ENCODE results near the gene LCA5L. TPM values are rescaled to one million over a fixed set of nuclear protein-coding genes. Genes with fewer than 3 reads are reported as not detected.

Gene LCA5L
- total RNA-seq, 1 donor from 2014 or later: 1.1 TPM

DNA sequence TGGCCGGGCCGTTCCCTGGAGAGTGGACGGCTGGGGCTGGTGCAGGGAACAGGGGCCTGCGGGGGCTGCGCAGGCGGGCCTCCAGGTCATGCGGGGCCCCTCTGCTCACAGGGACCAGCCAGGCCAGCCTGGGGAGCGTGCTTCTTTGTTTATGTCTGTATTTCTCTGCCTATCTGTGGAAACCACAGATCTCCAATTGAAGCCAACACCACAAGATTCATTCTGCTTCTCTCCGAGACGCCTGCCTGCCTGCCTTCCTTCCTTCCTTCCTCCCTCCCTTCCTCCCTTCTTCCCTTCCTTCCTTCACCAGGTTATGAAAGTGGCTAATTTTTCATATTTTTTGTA is 56.8 kb downstream of the LCA5L start:
- H3K4me1 Mint-ChIP-seq (ENCODE audit: unreplicated experiment): peaks cover 24% of the 10 kb centered on the region
- peak overlapping the region; percentile 31 for H3K27ac Mint-ChIP-seq (ENCODE audit: unreplicated experiment)
- H3K4me3 Mint-ChIP-seq (ENCODE audit: unreplicated experiment): peak overlapping the region; percentile 26
- H3K27me3 Mint-ChIP-seq (ENCODE audit: unreplicated experiment): no peaks in the 10 kb centered on the region
- no peak for TF ChIP-seq CTCF (IDR thresholded peaks at IDR 0.05)
- peaks cover 20% of the 10 kb centered on the region for H3K36me3 Mint-ChIP-seq (ENCODE audit: unreplicated experiment)
- no peak for DNase-seq (ENCODE audit: extremely low spot score, unreplicated experiment)
- no peaks in the 10 kb centered on the region for H3K9me3 Mint-ChIP-seq (ENCODE audit: unreplicated experiment)

DNA sequence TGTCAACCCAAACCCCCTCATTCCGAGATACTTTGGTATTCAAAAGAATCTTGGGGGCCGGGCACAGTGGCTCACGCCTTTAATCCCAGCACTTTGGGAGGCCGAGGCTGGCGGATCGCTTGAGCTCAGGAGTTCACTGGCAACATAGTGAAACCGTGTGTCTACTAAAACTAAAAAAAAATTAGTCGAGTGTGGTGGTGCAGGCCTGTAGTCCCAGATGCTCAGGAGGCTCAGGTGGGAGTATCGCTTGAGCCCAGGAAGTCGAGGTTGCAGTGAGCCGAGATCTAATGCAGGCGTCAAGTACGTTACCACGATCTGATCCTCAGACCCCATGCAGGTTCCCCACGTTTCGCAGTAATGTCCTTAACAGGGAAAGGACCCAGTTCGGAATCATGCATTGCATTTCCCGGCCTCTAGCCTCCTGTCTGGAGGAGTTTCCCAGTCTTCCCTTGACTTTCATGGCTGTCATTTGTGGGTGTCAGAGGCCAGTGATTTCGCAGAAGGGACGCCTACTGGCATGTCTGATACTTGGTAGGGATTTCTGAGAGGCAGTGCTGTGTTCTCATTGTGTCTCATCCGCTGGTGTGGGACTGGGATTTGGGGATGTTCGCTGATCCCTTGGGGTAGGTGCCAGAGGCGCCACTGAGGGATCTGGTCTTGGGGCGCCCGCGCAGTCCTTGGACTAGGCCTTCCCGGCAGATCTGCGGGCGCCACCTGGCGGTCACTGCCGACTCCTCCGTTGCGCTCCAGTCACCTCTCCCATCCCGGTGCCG is 57.4 kb downstream of the LCA5L start:
- Mint-ChIP-seq H3K9me3 (ENCODE audit: unreplicated experiment) (no peaks in the 10 kb centered on the region), H3K27ac (ENCODE audit: unreplicated experiment) (peak overlapping the region; percentile 88), H3K4me3 (ENCODE audit: unreplicated experiment) (peak overlapping the region; percentile 76), H3K27me3 (ENCODE audit: unreplicated experiment) (no peaks in the 10 kb centered on the region), H3K4me1 (ENCODE audit: unreplicated experiment) (peaks cover 24% of the 10 kb centered on the region), H3K36me3 (ENCODE audit: unreplicated experiment) (peaks cover 18% of the 10 kb centered on the region)
- peak; percentile 96 for TF ChIP-seq CTCF (IDR thresholded peaks at IDR 0.05)
- DNase-seq (ENCODE audit: extremely low spot score, unreplicated experiment): peak; percentile 96

- Mint-ChIP-seq H3K27me3 (ENCODE audit: unreplicated experiment) (no peaks in the 10 kb centered on the region), H3K4me3 (ENCODE audit: unreplicated experiment) (peak overlapping the region; percentile 76), H3K27ac (ENCODE audit: unreplicated experiment) (peak overlapping the region; percentile 88), H3K9me3 (ENCODE audit: unreplicated experiment) (no peaks in the 10 kb centered on the region), H3K36me3 (ENCODE audit: unreplicated experiment) (peaks cover 13% of the 10 kb centered on the region), H3K4me1 (ENCODE audit: unreplicated experiment) (peaks cover 25% of the 10 kb centered on the region)
- peak; percentile 98 for DNase-seq (ENCODE audit: extremely low spot score, unreplicated experiment)
- TF ChIP-seq CTCF (IDR thresholded peaks at IDR 0.05): no peak
Observed at GRCh38 chr21:39387461-39388037, 58.0 kb downstream of the LCA5L start.

- no peak for DNase-seq (ENCODE audit: extremely low spot score, unreplicated experiment)
- H3K27me3 Mint-ChIP-seq (ENCODE audit: unreplicated experiment): no peaks in the 10 kb centered on the region
- TF ChIP-seq CTCF (IDR thresholded peaks at IDR 0.05): no peak
- peak overlapping the region; percentile 88 for H3K27ac Mint-ChIP-seq (ENCODE audit: unreplicated experiment)
- no peaks in the 10 kb centered on the region for H3K9me3 Mint-ChIP-seq (ENCODE audit: unreplicated experiment)
- peaks cover 10% of the 10 kb centered on the region for H3K36me3 Mint-ChIP-seq (ENCODE audit: unreplicated experiment)
- H3K4me1 Mint-ChIP-seq (ENCODE audit: unreplicated experiment): peaks cover 30% of the 10 kb centered on the region
- peak overlapping the region; percentile 76 for H3K4me3 Mint-ChIP-seq (ENCODE audit: unreplicated experiment)
Observed at GRCh38 chr21:39386899-39387298, 58.7 kb downstream of the LCA5L start.

DNA sequence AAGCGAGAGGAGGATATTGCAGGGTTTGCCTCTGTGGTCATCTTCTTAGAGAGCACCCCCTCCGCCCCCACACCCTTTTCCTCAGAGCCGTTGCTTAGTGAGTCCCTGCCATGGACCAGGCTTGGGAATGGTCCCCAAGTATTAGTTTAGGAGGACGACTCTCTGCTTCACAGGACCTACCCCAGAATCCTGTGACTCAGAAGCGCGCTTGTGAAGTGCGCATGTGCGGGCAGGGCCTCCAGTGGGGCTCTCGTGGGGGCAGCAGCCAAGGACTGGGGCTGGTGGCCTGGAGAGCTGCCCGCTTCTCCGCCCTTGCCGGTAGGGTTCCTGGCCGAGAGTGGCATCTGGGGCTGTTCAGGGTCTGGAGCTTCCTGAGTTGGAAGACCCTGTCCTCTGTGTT is 59.4 kb downstream of the LCA5L start:
- H3K4me3 Mint-ChIP-seq (ENCODE audit: unreplicated experiment): no peak overlapping the region
- H3K4me1 Mint-ChIP-seq (ENCODE audit: unreplicated experiment): peaks cover 36% of the 10 kb centered on the region
- H3K36me3 Mint-ChIP-seq (ENCODE audit: unreplicated experiment): peaks cover 4% of the 10 kb centered on the region
- H3K27me3 Mint-ChIP-seq (ENCODE audit: unreplicated experiment): no peaks in the 10 kb centered on the region
- H3K9me3 Mint-ChIP-seq (ENCODE audit: unreplicated experiment): no peaks in the 10 kb centered on the region
- H3K27ac Mint-ChIP-seq (ENCODE audit: unreplicated experiment): no peak overlapping the region
- no peak for TF ChIP-seq CTCF (IDR thresholded peaks at IDR 0.05)
- DNase-seq (ENCODE audit: extremely low spot score, unreplicated experiment): no peak
